K562 (cell line): Measurements from ENCODE around the gene OR10T2. TPM values are rescaled to one million over a fixed set of nuclear protein-coding genes. Genes with fewer than 3 reads are reported as not detected.

Experiments used
- ATAC-seq: fragments of 200-7000 bp; cut with Tn5 transposase; 3 replicates; pipeline ENCODE4 v1.9.1; 2020; ENCODE audit warnings: moderate library complexity
- BruUV-seq: library from RNA; stranded (reverse); fragments of 400-500 nt; replicated peaks from 2 replicates; lab custom pipeline; 2021; lab: Mats Ljungman, UMichigan
- CTCF ChIA-PET: fragments of 300-600 bp; formaldehyde crosslinking; extraction: SDS; loops from one replicate; lab custom pipeline; 2021; ENCODE audit warnings: low intra/inter-chr PET ratio; lab: Yijun Ruan, JAX
- POLR2A ChIA-PET: fragments of 300-600, 350-650 bp; sonication (Branson Sonifier 250); formaldehyde crosslinking; extraction: SDS; loops from one replicate; lab custom pipeline; 2021; ENCODE audit warnings: antibody characterized with exemption, inconsistent platforms; lab: Yijun Ruan, JAX
- DNase-seq, 4 experiments: peaks; one replicate each; pipeline versions ENCODE4 v3.0.0 to v3.0.0-alpha.2; 2011 to 2018; ENCODE audit warnings: low spot score in 3 of 4, mixed read lengths in 3 of 4; ENCODE audit errors: extremely low read depth in 1 of 4
- FAIRE-seq: peaks from 2 replicates; lab custom pipeline; 2011; peaks lifted over from hg19 to GRCh38; lab: Jason Lieb, UNC
- H2AFZ ChIP-seq: 2 replicates; pipeline ENCODE4 v1.6.0; 2011; ENCODE audit warnings: low read depth, low read length, control low read depth, inconsistent platforms
- H3K27ac ChIP-seq: fragments of 200-600 bp; 3 replicates; pipeline ENCODE4 v1.8.0; 2011; ENCODE audit warnings: low read depth, mild to moderate bottlenecking, control low read depth, inconsistent platforms, low read length, moderate library complexity, mixed read lengths; ENCODE audit errors: extremely low read depth
- H3K27me3 ChIP-seq, 2 experiments: fragments of 300-600 bp in 1 of 2; 2 replicates in 1 of 2; 3 replicates in 1 of 2; pipeline versions ENCODE4 v1.6.0 to v1.8.0; 2011; ENCODE audit warnings: inconsistent platforms in 2 of 2, low read length in 2 of 2, mild to moderate bottlenecking in 1 of 2, mixed read lengths in 1 of 2, moderate library complexity in 1 of 2; ENCODE audit not compliant: control insufficient read depth in 2 of 2, insufficient read depth in 2 of 2
- H3K36me3 ChIP-seq: fragments of 300-600 bp; 3 replicates; pipeline ENCODE4 v1.8.0; 2011; ENCODE audit warnings: mild to moderate bottlenecking, low read length, inconsistent platforms; ENCODE audit not compliant: control insufficient read depth, insufficient read depth
- H3K4me1 ChIP-seq, 2 experiments: fragments of 200-600 bp in 1 of 2; replicated peaks in 1 of 2; 2 replicates in 1 of 2; 3 replicates in 1 of 2; pipeline versions ENCODE4 v1.5.1 to v1.8.0; 2011; ENCODE audit warnings: inconsistent platforms in 2 of 2, low read length in 2 of 2, mild to moderate bottlenecking in 1 of 2, mixed read lengths in 1 of 2, moderate library complexity in 1 of 2; ENCODE audit not compliant: control insufficient read depth in 2 of 2, insufficient read depth in 2 of 2
- H3K4me2 ChIP-seq: 2 replicates; pipeline ENCODE4 v1.6.1; 2011; ENCODE audit warnings: low read length, control low read depth, inconsistent platforms, mixed read lengths; ENCODE audit not compliant: insufficient read depth
- H3K4me3 ChIP-seq: fragments of 200-600 bp; sonication (generic), shearing (Covaris generic); 2 replicates; pipeline ENCODE4 v1.5.1; 2016; ENCODE audit warnings: control low read depth, inconsistent platforms
- H3K79me2 ChIP-seq: fragments of 200-600 bp; 3 replicates; pipeline ENCODE4 v1.8.0; 2011; ENCODE audit warnings: low read length, inconsistent platforms; ENCODE audit not compliant: control insufficient read depth, insufficient read depth
- H3K9ac ChIP-seq, 2 experiments: 2 replicates each; pipeline versions ENCODE4 v1.6.0 to v1.6.1; 2011; ENCODE audit warnings: low read depth in 2 of 2, low read length in 2 of 2, control low read depth in 1 of 2, inconsistent platforms in 1 of 2, mild to moderate bottlenecking in 1 of 2, mixed read lengths in 1 of 2; ENCODE audit not compliant: insufficient read depth in 1 of 2
- H3K9me1 ChIP-seq: one replicate; pipeline ENCODE4 v1.6.0; 2011; ENCODE audit warnings: inconsistent platforms, mild to moderate bottlenecking, low read length, moderate library complexity; ENCODE audit not compliant: control insufficient read depth, insufficient read depth
- H3K9me3 ChIP-seq: replicated peaks from 2 replicates; pipeline ENCODE4 v1.5.1; 2011; ENCODE audit warnings: low read depth, low read length, inconsistent platforms; ENCODE audit not compliant: control insufficient read depth, insufficient read depth
- H4K20me1 ChIP-seq: replicated peaks from 2 replicates; pipeline ENCODE4 v1.6.1; 2011; ENCODE audit warnings: low read length, inconsistent platforms, mixed read lengths; ENCODE audit not compliant: control insufficient read depth, insufficient read depth
- CCNT2 ChIP-seq: IDR thresholded peaks from 2 replicates; pipeline ENCODE4 v1.6.1; 2011; ENCODE audit warnings: borderline replicate concordance, low read depth, mild to moderate bottlenecking, moderate library complexity, mixed read lengths, low read length; ENCODE audit not compliant: insufficient read length; ENCODE audit errors: extremely low read depth
- KAT2B ChIP-seq: IDR thresholded peaks from one replicate; pipeline ENCODE4 v1.6.1; 2012; ENCODE audit warnings: low read depth, mild to moderate bottlenecking, control low read depth, inconsistent platforms, low read length, moderate library complexity
- POLR2H ChIP-seq: IDR thresholded peaks from 2 replicates; pipeline ENCODE4 v1.6.1; 2016; ENCODE audit warnings: missing genetic modification characterization, low read depth, mild to moderate bottlenecking, control low read depth, missing compliant biosample characterization, moderate library complexity
- SREBF2 ChIP-seq: sonication (generic); formaldehyde crosslinking; IDR thresholded peaks from 2 replicates; pipeline ENCODE4 v1.4.0; 2020; ENCODE audit warnings: mild to moderate bottlenecking, missing genetic modification reagents
- YY1 ChIP-seq, 3 experiments: IDR thresholded peaks; 2 replicates each; pipeline ENCODE4 v1.6.1; 2011; ENCODE audit warnings: low read length in 2 of 3, mild to moderate bottlenecking in 2 of 3, moderate library complexity in 2 of 3, borderline replicate concordance in 1 of 3, control low read depth in 1 of 3, low read depth in 1 of 3; ENCODE audit not compliant: insufficient read depth in 3 of 3, insufficient replicate concordance in 2 of 3, control insufficient read depth in 1 of 3, insufficient read length in 1 of 3; ENCODE audit errors: extremely low read depth in 1 of 3
- ZNF311 ChIP-seq: fragments of 250-450 bp; sonication (Bioruptor Pico); IDR thresholded peaks from 2 replicates; pipeline ENCODE4 v1.4.0; 2020; ENCODE audit warnings: mild to moderate bottlenecking, moderate library complexity
- WGBS: fragments of 100-300 bp; shearing (Covaris generic); methylation state at CpG from one replicate; pipeline ENCODE4 v1.1.6; 2016; ENCODE audit warnings: low coverage, mixed read lengths; ENCODE audit not compliant: insufficient coverage; ENCODE audit errors: missing lambda C conversion rate; 5-methylcytosine and 5-hydroxymethylcytosine counted together
- in situ Hi-C: fragments of 300-500 bp; cut with MboI; formaldehyde crosslinking; loops from 4 replicates; pipeline ENCODE4 v1.15.0; 2018; ENCODE audit warnings: inconsistent platforms, mixed read lengths
- intact Hi-C: fragments of 100-400 bp; cut with micrococcal nuclease; formaldehyde crosslinking; loops from 2 replicates; pipeline ENCODE4 v1.14.2; 2022
- polyA plus RNA-seq, 8 experiments: library from polyadenylated mRNA; depleted of rRNA in 4 of 8; stranded (reverse) in 5 of 8; unstranded in 3 of 8; fragments of >200 nt; fragmentation: Nextera tagmentation in 2 of 8; fragmentation: Illumina TruSeq in 1 of 8; extraction: Ambion mirVana in 2 of 8; extraction: Trizol in 1 of 8; gene quantifications; 2 replicates each; pipeline versions ENCODE4 v1.2.1 to v1.2.3, GENCODE V29; 2011 to 2014; ENCODE audit warnings: inconsistent platforms in 1 of 8, missing spikeins in 1 of 8
- total RNA-seq, 7 experiments: library from RNA; depleted of rRNA in 6 of 7; stranded (reverse); fragments of >200 nt in 6 of 7; fragmentation: Illumina TruSeq in 2 of 7; extraction: Trizol in 2 of 7; gene quantifications; 2 replicates each; pipeline versions ENCODE4 v1.2.1 to v1.2.3, GENCODE V29; 2011 to 2021; ENCODE audit warnings: low replicate concordance in 1 of 7
- TF ChIP-seq, protein P1 (sequence below): fragments of 450-650 bp; IDR thresholded peaks from 2 replicates; pipeline ENCODE4 v1.6.1; 2016
- TF ChIP-seq, protein P2 (sequence below): IDR thresholded peaks from 3 replicates; pipeline ENCODE4 v1.6.1; 2011; ENCODE audit warnings: borderline replicate concordance, mild to moderate bottlenecking; ENCODE audit not compliant: insufficient read length, insufficient read depth
- TF ChIP-seq, protein P3 (sequence below): fragments of 450-650 bp; IDR thresholded peaks from one replicate; pipeline ENCODE4 v1.6.1; 2018; ENCODE audit warnings: mild to moderate bottlenecking, moderate library complexity; ENCODE audit not compliant: partially characterized antibody
- TF ChIP-seq, protein P4 (sequence below): fragments of 250-450 bp; sonication (Bioruptor Pico); IDR thresholded peaks from 2 replicates; pipeline ENCODE4 v1.5.1; 2021; ENCODE audit warnings: mild to moderate bottlenecking

The OR10T2 gene
- total and polyA plus RNA-seq, 9 of the 15 experiments (the other 6 are each of a cell fraction or from before 2014, with no cell fraction given), result not detected

DNA sequence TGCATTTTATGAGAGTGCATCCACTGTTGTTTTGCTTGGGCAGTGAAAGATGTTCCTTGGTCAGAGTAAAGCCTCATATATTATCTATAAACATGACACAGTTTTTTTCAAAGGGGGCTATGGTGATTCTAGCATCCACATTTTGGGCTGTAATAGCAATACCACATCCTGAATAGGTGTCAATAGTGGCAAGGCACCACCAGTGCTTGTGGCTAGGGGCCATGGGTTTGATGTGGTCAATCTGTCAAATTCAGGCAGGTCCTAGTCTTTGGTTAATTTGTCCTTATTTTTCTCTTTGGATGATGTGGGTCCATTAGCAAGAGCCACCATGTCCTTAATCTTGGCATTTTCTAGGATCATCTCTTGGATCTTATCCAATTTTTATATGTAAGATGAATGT is 32.5 kb downstream of the OR10T2 start:
- Histone ChIP-seq H3K4me1 (no peaks in the 10 kb centered on the region), H3K4me3 (no peak overlapping the region), H3K9me1 (no peaks in the 10 kb centered on the region), H3K9me3 (no peaks in the 10 kb centered on the region), H3K36me3 (no peaks in the 10 kb centered on the region), H3K9ac (no peak overlapping the region), H3K27me3 (no peaks in the 10 kb centered on the region), H4K20me1 (no peaks in the 10 kb centered on the region), H3K79me2 (no peaks in the 10 kb centered on the region), H2AFZ (no peak overlapping the region), H3K4me2 (no peak overlapping the region)
- BruUV-seq, result no TSS peak
- in situ Hi-C loops, result no loop called here
- ChIA-PET POLR2A (no interaction called here), CTCF (no interaction called here)
- no peak for DNase-seq
- TF ChIP-seq SREBF2 (CRISPR knock-in tag), result no peak
- TF ChIP-seq, protein P1, sequence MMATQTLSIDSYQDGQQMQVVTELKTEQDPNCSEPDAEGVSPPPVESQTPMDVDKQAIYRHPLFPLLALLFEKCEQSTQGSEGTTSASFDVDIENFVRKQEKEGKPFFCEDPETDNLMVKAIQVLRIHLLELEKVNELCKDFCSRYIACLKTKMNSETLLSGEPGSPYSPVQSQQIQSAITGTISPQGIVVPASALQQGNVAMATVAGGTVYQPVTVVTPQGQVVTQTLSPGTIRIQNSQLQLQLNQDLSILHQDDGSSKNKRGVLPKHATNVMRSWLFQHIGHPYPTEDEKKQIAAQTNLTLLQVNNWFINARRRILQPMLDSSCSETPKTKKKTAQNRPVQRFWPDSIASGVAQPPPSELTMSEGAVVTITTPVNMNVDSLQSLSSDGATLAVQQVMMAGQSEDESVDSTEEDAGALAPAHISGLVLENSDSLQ, result no peak
- TF ChIP-seq, protein P2, sequence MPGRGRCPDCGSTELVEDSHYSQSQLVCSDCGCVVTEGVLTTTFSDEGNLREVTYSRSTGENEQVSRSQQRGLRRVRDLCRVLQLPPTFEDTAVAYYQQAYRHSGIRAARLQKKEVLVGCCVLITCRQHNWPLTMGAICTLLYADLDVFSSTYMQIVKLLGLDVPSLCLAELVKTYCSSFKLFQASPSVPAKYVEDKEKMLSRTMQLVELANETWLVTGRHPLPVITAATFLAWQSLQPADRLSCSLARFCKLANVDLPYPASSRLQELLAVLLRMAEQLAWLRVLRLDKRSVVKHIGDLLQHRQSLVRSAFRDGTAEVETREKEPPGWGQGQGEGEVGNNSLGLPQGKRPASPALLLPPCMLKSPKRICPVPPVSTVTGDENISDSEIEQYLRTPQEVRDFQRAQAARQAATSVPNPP, result no peak
- TF ChIP-seq, all 486 proteins: peak for 0
- FAIRE-seq, result no peak
- ATAC-seq, result no peak
- H3K27ac ChIP-seq, result no peak overlapping the region
- intact Hi-C loops, result no loop called here

DNA sequence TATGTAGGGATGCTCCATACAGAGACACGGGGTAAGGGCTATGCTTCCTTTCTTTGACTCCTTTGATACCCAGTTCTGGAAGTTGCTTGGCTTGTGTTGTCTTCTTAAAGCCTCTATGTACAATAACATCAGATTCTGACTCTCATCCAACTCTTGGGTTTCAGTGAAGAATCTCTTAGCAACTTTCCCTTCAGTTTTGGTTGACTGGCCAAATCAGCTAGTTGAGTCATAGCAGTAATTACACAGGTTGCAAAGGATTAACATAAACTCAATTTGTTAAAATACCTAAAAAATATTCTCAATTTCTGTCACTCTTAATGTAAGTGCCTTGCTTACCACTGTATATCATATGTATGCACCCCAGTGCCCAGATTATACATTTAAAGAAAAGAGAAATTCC is 36.3 kb downstream of the OR10T2 start:
- H3K9ac ChIP-seq, result no peak overlapping the region
- CTCF ChIA-PET, result no interaction called here
- WGBS, result 0% methylated on average over 1 of the region's 1 CpG
- H2AFZ ChIP-seq, result no peak overlapping the region
- POLR2A ChIA-PET, result no interaction called here
- H3K27ac ChIP-seq, result no peak overlapping the region
- H3K9me3 ChIP-seq, result no peaks in the 10 kb centered on the region
- no peaks in the 10 kb centered on the region for H3K27me3 ChIP-seq
- FAIRE-seq (no peak), DNase-seq (no peak), ATAC-seq (no peak)
- no peaks in the 10 kb centered on the region for H4K20me1 ChIP-seq
- H3K9me1 ChIP-seq, result no peaks in the 10 kb centered on the region
- no peaks in the 10 kb centered on the region for H3K4me1 ChIP-seq
- intact Hi-C loops, result no loop called here
- H3K36me3 ChIP-seq, result no peaks in the 10 kb centered on the region
- H3K4me3 ChIP-seq, result no peak overlapping the region
- in situ Hi-C loops, result no loop called here
- no peaks in the 10 kb centered on the region for H3K79me2 ChIP-seq
- H3K4me2 ChIP-seq, result no peak overlapping the region
- no TSS peak for BruUV-seq
- TF ChIP-seq KAT2B (no peak), CCNT2 (no peak), ZNF311 (CRISPR knock-in tag) (no peak), YY1 (IDR thresholded peaks at IDR 0.05; ENCODE audit: borderline replicate concordance in 1 of 3, control insufficient read depth in 1 of 3, extremely low read depth in 1 of 3, insufficient read depth in 3 of 3, insufficient read length in 1 of 3, insufficient replicate concordance in 2 of 3, low read depth in 1 of 3, low read length in 2 of 3) (no peak), POLR2H (tag) (no peak)
- TF ChIP-seq, protein P3, sequence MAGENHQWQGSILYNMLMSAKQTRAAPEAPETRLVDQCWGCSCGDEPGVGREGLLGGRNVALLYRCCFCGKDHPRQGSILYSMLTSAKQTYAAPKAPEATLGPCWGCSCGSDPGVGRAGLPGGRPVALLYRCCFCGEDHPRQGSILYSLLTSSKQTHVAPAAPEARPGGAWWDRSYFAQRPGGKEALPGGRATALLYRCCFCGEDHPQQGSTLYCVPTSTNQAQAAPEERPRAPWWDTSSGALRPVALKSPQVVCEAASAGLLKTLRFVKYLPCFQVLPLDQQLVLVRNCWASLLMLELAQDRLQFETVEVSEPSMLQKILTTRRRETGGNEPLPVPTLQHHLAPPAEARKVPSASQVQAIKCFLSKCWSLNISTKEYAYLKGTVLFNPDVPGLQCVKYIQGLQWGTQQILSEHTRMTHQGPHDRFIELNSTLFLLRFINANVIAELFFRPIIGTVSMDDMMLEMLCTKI, result no peak
- TF ChIP-seq, protein P4, sequence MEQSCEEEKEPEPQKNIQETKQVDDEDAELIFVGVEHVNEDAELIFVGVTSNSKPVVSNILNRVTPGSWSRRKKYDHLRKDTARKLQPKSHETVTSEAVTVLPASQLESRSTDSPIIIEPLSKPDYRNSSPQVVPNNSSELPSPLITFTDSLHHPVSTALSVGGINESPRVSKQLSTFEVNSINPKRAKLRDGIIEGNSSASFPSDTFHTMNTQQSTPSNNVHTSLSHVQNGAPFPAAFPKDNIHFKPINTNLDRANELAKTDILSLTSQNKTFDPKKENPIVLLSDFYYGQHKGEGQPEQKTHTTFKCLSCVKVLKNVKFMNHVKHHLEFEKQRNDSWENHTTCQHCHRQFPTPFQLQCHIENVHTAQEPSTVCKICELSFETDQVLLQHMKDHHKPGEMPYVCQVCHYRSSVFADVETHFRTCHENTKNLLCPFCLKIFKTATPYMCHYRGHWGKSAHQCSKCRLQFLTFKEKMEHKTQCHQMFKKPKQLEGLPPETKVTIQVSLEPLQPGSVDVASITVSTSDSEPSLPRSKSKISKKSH (CRISPR knock-in tag), result no peak
